ENCODE results near the gene SHISA5. TPM values are rescaled to one million over a fixed set of nuclear protein-coding genes. Genes with fewer than 3 reads are reported as not detected.

SHISA5 gene
- total RNA-seq, 1 experiment from 2014 or later: 85.4 TPM

GRCh38 chr3:48459773-48460516 is 44.0 kb downstream of the SHISA5 start:
- DNase-seq (ENCODE audit: low spot score): no peak

- no peak for DNase-seq (ENCODE audit: low spot score)
These were observed 44.6 kb downstream of the SHISA5 start for GRCh38 chr3:48459331-48459730.

GRCh38 chr3:48456456-48456855 is 47.5 kb downstream of the SHISA5 start:
- no peak for DNase-seq (ENCODE audit: low spot score)

- no peak for DNase-seq (ENCODE audit: low spot score)
These were observed 52.7 kb downstream of the SHISA5 start for GRCh38 chr3:48451270-48451669.

GRCh38 chr3:48446425-48447193 is 57.4 kb downstream of the SHISA5 start, which contains the start of gene ATRIP:
Gene ATRIP (plus strand): TSS chr3:48446737. CDS start chr3:48446846, 109 bp downstream.
- peak; percentile 85 for DNase-seq (ENCODE audit: low spot score)

- DNase-seq (ENCODE audit: low spot score): no peak
These were observed 57.9 kb downstream of the SHISA5 start for GRCh38 chr3:48446043-48446424.

GRCh38 chr3:48445277-48445882 is 58.6 kb downstream of the SHISA5 start:
- no peak for DNase-seq (ENCODE audit: low spot score)

- no peak for DNase-seq (ENCODE audit: low spot score)
These were observed 62.0 kb downstream of the SHISA5 start for GRCh38 chr3:48441940-48442339.

GRCh38 chr3:48440590-48440958 is 63.4 kb downstream of the SHISA5 start:
- DNase-seq (ENCODE audit: low spot score): peak; percentile 6

GRCh38 chr3:48439820-48440589 is 64.0 kb downstream of the SHISA5 start, which contains the start of the genes CCDC51 and TMA7:
Gene CCDC51 (minus strand): TSS chr3:48440119. CDS start chr3:48435128, 4,991 bp downstream.
Gene TMA7 (plus strand): TSS chr3:48440257. CDS start chr3:48440297, 40 bp downstream.
- peak; percentile 95 for DNase-seq (ENCODE audit: low spot score)

GRCh38 chr3:48437812-48438211 is 66.2 kb downstream of the SHISA5 start:
- no peak for DNase-seq (ENCODE audit: low spot score)

GRCh38 chr3:48436855-48437254 is 67.1 kb downstream of the SHISA5 start:
- no peak for DNase-seq (ENCODE audit: low spot score)

GRCh38 chr3:48436477-48436787 is 67.5 kb downstream of the SHISA5 start:
- no peak for DNase-seq (ENCODE audit: low spot score)

- peak; percentile 87 for DNase-seq (ENCODE audit: low spot score)
These were observed 68.0 kb downstream of the SHISA5 start for GRCh38 chr3:48435774-48436476.

- no peak for DNase-seq (ENCODE audit: low spot score)
These were observed 68.8 kb downstream of the SHISA5 start for GRCh38 chr3:48435223-48435595.

- DNase-seq (ENCODE audit: low spot score): no peak
These were observed 69.3 kb downstream of the SHISA5 start for GRCh38 chr3:48434591-48435222.

- peak; percentile 23 for DNase-seq (ENCODE audit: low spot score)
These were observed 70.4 kb downstream of the SHISA5 start for GRCh38 chr3:48433472-48434118.

GRCh38 chr3:48432411-48433371 is 71.3 kb downstream of the SHISA5 start:
- DNase-seq (ENCODE audit: low spot score): no peak

All from HT-29 (cell line).